Heart right ventricle (tissue), 16 donors: ENCODE measurements around the gene ZNF608. TPM values are rescaled to one million over a fixed set of nuclear protein-coding genes. Genes with fewer than 3 reads are reported as not detected.

ENCODE experiments used
- ATAC-seq, 8 donors: fragments of 200-7000 bp; cut with Tn5 transposase; one replicate each; pipeline ENCODE4 v1.9.1; 2020; ENCODE audit warnings: mild to moderate bottlenecking in 8 of 8, moderate library complexity in 8 of 8, moderate number of reproducible peaks in 1 of 8
- DNase-seq, 2 donors: peaks; one replicate each; pipeline ENCODE4 v3.0.0-alpha.2; 2020
- H3K27ac ChIP-seq, 10 donors: fragments of 200-600 bp; sonication (generic) in 2 of 10; one replicate each; pipeline versions ENCODE4 v1.5.0 to v1.8.0; 2020 to 2022; ENCODE audit warnings: mild to moderate bottlenecking in 3 of 10
- H3K27me3 ChIP-seq, 7 donors: fragments of 200-600 bp; one replicate each; pipeline ENCODE4 v1.8.0; 2021 to 2022; ENCODE audit warnings: mild to moderate bottlenecking in 2 of 7
- H3K36me3 ChIP-seq, 9 donors: fragments of 200-600 bp; sonication (generic) in 1 of 9; one replicate each; pipeline versions ENCODE4 v1.5.0 to v1.8.0; 2020 to 2022; ENCODE audit warnings: mild to moderate bottlenecking in 2 of 9
- H3K4me1 ChIP-seq, 9 donors: fragments of 200-600 bp; sonication (generic) in 1 of 9; one replicate each; pipeline versions ENCODE4 v1.5.0 to v1.8.0; 2020 to 2022; ENCODE audit warnings: mild to moderate bottlenecking in 4 of 9
- H3K4me3 ChIP-seq, 10 donors: fragments of 200-600 bp; sonication (generic) in 2 of 10; one replicate each; pipeline versions ENCODE4 v1.5.0 to v1.8.0; 2020 to 2022; ENCODE audit warnings: mild to moderate bottlenecking in 7 of 10, moderate library complexity in 2 of 10
- H3K9me3 ChIP-seq, 11 donors: fragments of 200-600 bp in 10 of 11; sonication (generic) in 2 of 11; one replicate each; pipeline versions ENCODE4 v1.5.0 to v1.8.0; 2013 to 2022; ENCODE audit warnings: mild to moderate bottlenecking in 2 of 11, control low read depth in 1 of 11, moderate library complexity in 1 of 11
- CTCF ChIP-seq, 9 donors: fragments of 200-600 bp; sonication (generic) in 2 of 9; IDR thresholded peaks; one replicate each; pipeline versions ENCODE4 v1.5.0 to v1.8.0; 2021 to 2022; ENCODE audit warnings: antibody characterized with exemption in 9 of 9, mild to moderate bottlenecking in 5 of 9, moderate library complexity in 1 of 9
- whole genome bisulfite sequencing, 2 donors: extraction: QIAGEN DNeasy Blood & Tissue Kit; methylation state at CpG; one replicate each; pipeline ENCODE4 v1.1.7; 2013; ENCODE audit warnings: inconsistent platforms in 1 of 2; 5-methylcytosine and 5-hydroxymethylcytosine counted together
- intact Hi-C, 10 donors: fragments of 100-400 bp; cut with DNase I; formaldehyde crosslinking; loops; one replicate each; pipeline versions ENCODE4 v1.11.1 to v1.14.2; 2022
- polyA plus RNA-seq, 2 donors: library from polyadenylated mRNA; stranded (reverse); fragments of 200-250 nt; gene quantifications; one replicate each; pipeline ENCODE4 v1.2.3, GENCODE V29; 2013
- total RNA-seq, 10 donors: library from RNA; stranded (reverse); fragmentation: NEBNext Ultra II Directional in 3 of 10; extraction: Animal tissue kit (Norgen Biotek cat#: 25700) in 3 of 10; gene quantifications; one replicate each; pipeline versions ENCODE4 v1.2.1 to v1.2.4, GENCODE V29; 2021 to 2023
- donor health status: Arrhythmogenic right ventricular cardiomyopathy.
- donor health status: ischemic (EF 13 %, LVEDD 7.1; RV severe dilation, severe dysfunction).
- donor health status: healthy with polysubstance abuse.
- donor health status: DM: no; HTN: yes; CAD: no.
- donor health status: DM: no; HTN: no; CAD: no.
- donor health status: ischemic (EF 25% LVEDD 6.9; RV normal size, moderate dysfunction).
- donor health status: ischemic (EF 25% LVEDD 5.7; RV mildly dilated, moderate dysfunction).
- donor health status: healthy.
- donor health status: DM: yes; HTN: yes; CAD: no.
- donor health status: Ischemic cardiomyopathy.
- donor health status: ischemic (EF 35%, LVEDD 5.7; RV mildly dilated, moderate dysfunction).
- donor health status: nonischemic (EF 11% LVEDD 7.7; RV severe dilation, severe dysfunction).
- donor health status: DM: yes; HTN: yes; CAD: no.
- donor health status: PGD.
- donor health status: ischemic (EF 29% LVEDD 5.4; RV normal size, mild dysfunction).
- donor health status: nonischemic (EF 23%, LVEDD 6.1; RV moderate dilation, normal function).

The ZNF608 gene
- total and polyA plus RNA-seq, 12 donors: 3.3 to 22.9 (median 13.1) TPM

- Histone ChIP-seq H3K4me1 (peaks cover 6 to 50% (median 25%) of the 10 kb centered on the region in 9 donors), H3K9me3 (no peaks in the 10 kb centered on the region), H3K27me3 (no peaks in the 10 kb centered on the region), H3K36me3 (no peaks in the 10 kb centered on the region), H3K27ac (no peak overlapping the region), H3K4me3 (no peak overlapping the region)
- no peak for TF ChIP-seq CTCF (IDR thresholded peaks at IDR 0.05)
- ATAC-seq (no peak), DNase-seq (no peak)
- intact Hi-C loops: no loop called here
- 48 to 50% methylated on average over 2 of the region's 2 CpGs for WGBS, 2 donors
Measured at GRCh38 chr5:124718380-124718789, 28.1 kb downstream of the ZNF608 start.

- H3K4me3 ChIP-seq: no peak overlapping the region
- H3K27me3 ChIP-seq: no peaks in the 10 kb centered on the region
- 100% methylated on average over 1 of the region's 1 CpG for WGBS, 2 donors
- DNase-seq (no peak), ATAC-seq (no peak)
- H3K9me3 ChIP-seq: no peaks in the 10 kb centered on the region
- TF ChIP-seq CTCF (IDR thresholded peaks at IDR 0.05): no peak
- H3K36me3 ChIP-seq: no peaks in the 10 kb centered on the region
- H3K4me1 ChIP-seq: peaks cover 6 to 56% (median 29%) of the 10 kb centered on the region in 9 donors
- intact Hi-C loops: no loop called here
- H3K27ac ChIP-seq: no peak overlapping the region
Measured at GRCh38 chr5:124716169-124716568, 30.3 kb downstream of the ZNF608 start.

GRCh38 chr5:124714910-124715309 is 31.5 kb downstream of the ZNF608 start:
- H3K4me3 ChIP-seq: no peak overlapping the region
- no peaks in the 10 kb centered on the region for H3K9me3 ChIP-seq
- DNase-seq (no peak), ATAC-seq (no peak)
- no peak overlapping the region for H3K27ac ChIP-seq
- no peaks in the 10 kb centered on the region for H3K36me3 ChIP-seq
- no peak for TF ChIP-seq CTCF (IDR thresholded peaks at IDR 0.05)
- peaks cover 6 to 57% (median 26%) of the 10 kb centered on the region in 9 donors for H3K4me1 ChIP-seq
- no peaks in the 10 kb centered on the region for H3K27me3 ChIP-seq
- intact Hi-C loops: no loop called here

- Histone ChIP-seq H3K27ac (no peak overlapping the region), H3K4me3 (no peak overlapping the region), H3K4me1 (peaks cover 3 to 58% (median 30%) of the 10 kb centered on the region in 9 donors), H3K9me3 (no peaks in the 10 kb centered on the region), H3K27me3 (no peaks in the 10 kb centered on the region), H3K36me3 (no peaks in the 10 kb centered on the region)
- 66 to 67% methylated on average over 2 of the region's 2 CpGs for WGBS, 2 donors
- ATAC-seq (no peak), DNase-seq (no peak)
- intact Hi-C loops: no loop called here
- TF ChIP-seq CTCF (IDR thresholded peaks at IDR 0.05): no peak
Measured at GRCh38 chr5:124713595-124713994, 32.8 kb downstream of the ZNF608 start.
